Neural progenitor cell (in vitro differentiated cells): Measurements from ENCODE around the gene MYO1A. TPM values are rescaled to one million over a fixed set of nuclear protein-coding genes. Genes with fewer than 3 reads are reported as not detected.

Experiments
- DNase-seq: peaks from one replicate; pipeline ENCODE4 v3.0.0-alpha.2; 2016; ENCODE audit warnings: low spot score
- H2AFZ ChIP-seq: fragments of 200-600 bp; sonication (generic); replicated peaks from 2 replicates; pipeline ENCODE4 v1.6.1; 2016; ENCODE audit warnings: antibody characterized with exemption
- H3F3A ChIP-seq: fragments of 200-600 bp; sonication (generic); 2 replicates; pipeline ENCODE4 v1.6.1; 2016; ENCODE audit warnings: antibody characterized with exemption, low read depth
- H3K27ac ChIP-seq: fragments of 200-600 bp; sonication (generic); 2 replicates; pipeline ENCODE4 v1.5.1; 2016; ENCODE audit warnings: mild to moderate bottlenecking
- H3K27me3 ChIP-seq: fragments of 200-600 bp; sonication (generic); 2 replicates; pipeline ENCODE4 v1.6.1; 2016; ENCODE audit warnings: mild to moderate bottlenecking, moderate library complexity
- H3K36me3 ChIP-seq: fragments of 200-600 bp; sonication (generic); 2 replicates; pipeline ENCODE4 v1.5.1; 2016
- H3K4me1 ChIP-seq: fragments of 200-600 bp; sonication (generic); 2 replicates; pipeline ENCODE4 v1.6.1; 2016; ENCODE audit warnings: mixed run types
- H3K4me2 ChIP-seq: fragments of 200-600 bp; sonication (generic); 2 replicates; pipeline ENCODE4 v1.6.1; 2016
- H3K4me3 ChIP-seq: fragments of 200-600 bp; sonication (generic); 2 replicates; pipeline ENCODE4 v1.5.1; 2016
- H3K79me2 ChIP-seq: fragments of 200-600 bp; sonication (generic); 2 replicates; pipeline ENCODE4 v1.6.1; 2016; ENCODE audit warnings: low read depth
- H3K9ac ChIP-seq: fragments of 200-600 bp; sonication (generic); 2 replicates; pipeline ENCODE4 v1.6.1; 2016
- H3K9me3 ChIP-seq: fragments of 200-600 bp; sonication (generic); 2 replicates; pipeline ENCODE4 v1.5.1; 2016; ENCODE audit warnings: low read depth
- H4K20me1 ChIP-seq: fragments of 200-600 bp; sonication (generic); 2 replicates; pipeline ENCODE4 v1.6.1; 2016; ENCODE audit warnings: low read depth
- H3K27ac Mint-ChIP-seq: 3 replicates; pipeline ENCODE4 v1.8.0; 2021; ENCODE audit warnings: mixed read lengths
- H3K27me3 Mint-ChIP-seq: 2 replicates; pipeline ENCODE4 v1.8.0; 2022; ENCODE audit warnings: low read depth, mild to moderate bottlenecking, inconsistent platforms, moderate library complexity, mixed read lengths; ENCODE audit not compliant: insufficient read depth
- H3K36me3 Mint-ChIP-seq: 3 replicates; pipeline ENCODE4 v1.8.0; 2021; ENCODE audit warnings: mixed read lengths
- H3K4me1 Mint-ChIP-seq: 3 replicates; pipeline ENCODE4 v1.8.0; 2021; ENCODE audit warnings: mixed read lengths
- H3K4me3 Mint-ChIP-seq: 3 replicates; pipeline ENCODE4 v1.8.0; 2021; ENCODE audit warnings: mild to moderate bottlenecking, moderate library complexity, mixed read lengths
- H3K9me3 Mint-ChIP-seq: 3 replicates; pipeline ENCODE4 v1.8.0; 2020; ENCODE audit warnings: mixed read lengths
- EZH2 ChIP-seq: fragments of 200-600 bp; sonication (generic); IDR thresholded peaks from 2 replicates; pipeline ENCODE4 v1.6.1; 2017; ENCODE audit warnings: antibody characterized with exemption, mild to moderate bottlenecking, moderate library complexity
- EZH2phosphoT487 ChIP-seq: fragments of 200-600 bp; sonication (generic); IDR thresholded peaks from 2 replicates; pipeline ENCODE4 v1.6.1; 2017; ENCODE audit warnings: antibody characterized with exemption
- total RNA-seq: library from RNA; depleted of rRNA; stranded (reverse); fragments of >200 nt; gene quantifications from 2 replicates; pipeline ENCODE4 v1.2.3, GENCODE V29; 2015; ENCODE audit warnings: low replicate concordance
- TF ChIP-seq, protein P1 (sequence below): fragments of 200-600 bp; sonication (generic); IDR thresholded peaks from 2 replicates; pipeline ENCODE4 v1.5.1; 2017; ENCODE audit warnings: antibody characterized with exemption, mild to moderate bottlenecking

The MYO1A gene
- total RNA-seq, 1 donor from 2014 or later = not detected

DNA sequence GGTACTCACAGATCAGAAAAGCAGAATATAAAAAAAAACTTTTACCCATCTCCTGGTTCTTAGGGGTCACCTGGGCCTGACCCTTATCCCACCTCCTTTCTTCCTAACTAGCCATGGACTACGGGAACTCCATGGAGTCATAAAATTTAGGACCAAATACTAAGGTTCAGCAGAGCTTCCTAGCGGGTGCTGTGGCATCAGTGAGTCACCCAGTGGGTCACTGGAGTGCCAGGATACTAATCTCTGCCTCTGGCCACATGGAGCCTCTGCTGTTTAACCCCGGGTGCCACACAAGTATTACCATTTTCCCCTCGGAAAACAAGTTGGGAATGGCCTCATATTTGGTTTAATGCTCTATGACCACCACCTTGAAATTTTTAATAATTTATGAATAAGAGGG lies 50.5 kb downstream of the MYO1A start:
- Mint-ChIP-seq H3K9me3 (no peaks in the 10 kb centered on the region), H3K4me3 (no peak overlapping the region), H3K27me3 (no peaks in the 10 kb centered on the region), H3K27ac (no peak overlapping the region), H3K4me1 (peaks cover 7% of the 10 kb centered on the region), H3K36me3 (peaks cover 42% of the 10 kb centered on the region)
- DNase-seq = no peak
- Histone ChIP-seq H3K4me3 (no peak overlapping the region), H2AFZ (no peak overlapping the region), H3F3A (no peaks in the 10 kb centered on the region), H3K4me2 (no peak overlapping the region), H3K4me1 (no peaks in the 10 kb centered on the region), H3K9me3 (no peaks in the 10 kb centered on the region), H3K36me3 (peaks cover 9% of the 10 kb centered on the region), H3K79me2 (peaks cover 62% of the 10 kb centered on the region), H3K9ac (no peak overlapping the region), H3K27ac (no peak overlapping the region), H3K27me3 (no peaks in the 10 kb centered on the region), H4K20me1 (peaks cover 71% of the 10 kb centered on the region)
- no peak for TF ChIP-seq EZH2
- TF ChIP-seq, protein P1, sequence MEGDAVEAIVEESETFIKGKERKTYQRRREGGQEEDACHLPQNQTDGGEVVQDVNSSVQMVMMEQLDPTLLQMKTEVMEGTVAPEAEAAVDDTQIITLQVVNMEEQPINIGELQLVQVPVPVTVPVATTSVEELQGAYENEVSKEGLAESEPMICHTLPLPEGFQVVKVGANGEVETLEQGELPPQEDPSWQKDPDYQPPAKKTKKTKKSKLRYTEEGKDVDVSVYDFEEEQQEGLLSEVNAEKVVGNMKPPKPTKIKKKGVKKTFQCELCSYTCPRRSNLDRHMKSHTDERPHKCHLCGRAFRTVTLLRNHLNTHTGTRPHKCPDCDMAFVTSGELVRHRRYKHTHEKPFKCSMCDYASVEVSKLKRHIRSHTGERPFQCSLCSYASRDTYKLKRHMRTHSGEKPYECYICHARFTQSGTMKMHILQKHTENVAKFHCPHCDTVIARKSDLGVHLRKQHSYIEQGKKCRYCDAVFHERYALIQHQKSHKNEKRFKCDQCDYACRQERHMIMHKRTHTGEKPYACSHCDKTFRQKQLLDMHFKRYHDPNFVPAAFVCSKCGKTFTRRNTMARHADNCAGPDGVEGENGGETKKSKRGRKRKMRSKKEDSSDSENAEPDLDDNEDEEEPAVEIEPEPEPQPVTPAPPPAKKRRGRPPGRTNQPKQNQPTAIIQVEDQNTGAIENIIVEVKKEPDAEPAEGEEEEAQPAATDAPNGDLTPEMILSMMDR = no peak
- no peak for TF ChIP-seq EZH2phosphoT487

DNA sequence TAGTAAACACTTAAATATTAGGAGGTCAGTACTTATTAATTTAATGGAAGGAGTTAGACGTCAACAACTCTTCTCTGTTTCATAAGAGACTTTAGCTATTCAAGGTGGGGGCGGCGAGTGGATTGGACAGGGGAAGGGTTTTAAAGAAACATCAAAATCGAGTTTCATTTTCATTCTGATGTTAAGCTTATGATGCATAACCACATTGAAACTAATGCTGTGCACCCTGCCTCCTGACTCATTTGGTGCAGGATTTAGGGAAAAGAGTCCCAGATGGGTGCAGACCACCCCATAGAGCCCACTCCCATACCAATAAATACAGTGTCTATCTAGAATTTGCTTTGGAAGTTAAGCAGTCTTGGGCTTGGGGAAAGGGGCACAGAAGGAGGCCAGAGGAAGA lies 50.9 kb downstream of the MYO1A start:
- TF ChIP-seq EZH2phosphoT487 (no peak), EZH2 (no peak)
- TF ChIP-seq, protein P1 = no peak
- H3K9me3 Mint-ChIP-seq = no peaks in the 10 kb centered on the region
- Histone ChIP-seq H3K9ac (no peak overlapping the region), H3K4me1 (no peaks in the 10 kb centered on the region), H3K79me2 (peaks cover 57% of the 10 kb centered on the region), H3K27ac (no peak overlapping the region), H3F3A (no peaks in the 10 kb centered on the region), H2AFZ (no peak overlapping the region), H3K4me2 (no peak overlapping the region), H4K20me1 (peaks cover 68% of the 10 kb centered on the region), H3K36me3 (peaks cover 9% of the 10 kb centered on the region), H3K27me3 (no peaks in the 10 kb centered on the region), H3K4me3 (no peak overlapping the region), H3K9me3 (no peaks in the 10 kb centered on the region)
- H3K4me3 Mint-ChIP-seq = no peak overlapping the region
- H3K27ac Mint-ChIP-seq = no peak overlapping the region
- DNase-seq = no peak
- peaks cover 7% of the 10 kb centered on the region for H3K4me1 Mint-ChIP-seq
- no peaks in the 10 kb centered on the region for H3K27me3 Mint-ChIP-seq
- H3K36me3 Mint-ChIP-seq = peaks cover 37% of the 10 kb centered on the region

DNA sequence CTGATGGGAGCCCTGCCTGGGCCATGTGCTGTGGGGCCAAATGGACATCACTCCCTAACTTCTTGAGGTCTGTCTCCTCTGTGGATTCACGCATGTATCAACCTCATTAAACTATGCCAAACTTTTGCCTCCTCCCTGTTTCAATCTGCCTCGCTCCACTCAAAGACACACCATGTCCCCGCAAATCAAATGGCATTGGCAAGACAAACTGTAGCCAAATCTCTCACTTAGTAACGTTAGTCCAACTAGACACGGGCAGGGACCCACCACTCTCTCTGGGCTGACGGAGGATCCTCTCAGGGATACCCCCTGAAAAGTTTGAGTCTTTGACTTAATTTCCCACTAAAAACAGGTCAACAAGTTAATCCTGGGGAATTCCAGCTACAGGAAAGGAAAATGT lies 51.6 kb downstream of the MYO1A start:
- Mint-ChIP-seq H3K4me3 (no peak overlapping the region), H3K36me3 (peaks cover 32% of the 10 kb centered on the region), H3K9me3 (no peaks in the 10 kb centered on the region), H3K27ac (no peak overlapping the region), H3K4me1 (peaks cover 7% of the 10 kb centered on the region), H3K27me3 (no peaks in the 10 kb centered on the region)
- Histone ChIP-seq H2AFZ (no peak overlapping the region), H3K9ac (no peak overlapping the region), H3K4me1 (no peaks in the 10 kb centered on the region), H3K4me3 (no peak overlapping the region), H3K27me3 (no peaks in the 10 kb centered on the region), H3K9me3 (no peaks in the 10 kb centered on the region), H3K27ac (no peak overlapping the region), H4K20me1 (peaks cover 61% of the 10 kb centered on the region), H3K4me2 (no peak overlapping the region), H3F3A (no peaks in the 10 kb centered on the region), H3K36me3 (peaks cover 9% of the 10 kb centered on the region), H3K79me2 (peaks cover 50% of the 10 kb centered on the region)
- TF ChIP-seq EZH2phosphoT487 (no peak), EZH2 (no peak)
- TF ChIP-seq, protein P1 = no peak
- no peak for DNase-seq
